WTC11 (cell line): ENCODE data around the gene USP8. TPM values are rescaled to one million over a fixed set of nuclear protein-coding genes. Genes with fewer than 3 reads are reported as not detected.
"Not testable (repeated sequence)": the region's sequence is repeated elsewhere in the genome, so short reads cannot be mapped to it uniquely, and the experiment has no call there.

Experiments used
- ATAC-seq: fragments of 200-7000 bp; cut with Tn5 transposase; 2 replicates; pipeline ENCODE4 v1.10.0; 2021; ENCODE audit warnings: mild to moderate bottlenecking, moderate library complexity
- CTCF ChIA-PET: fragments of 300-600 bp; sonication (Branson Sonifier 250); formaldehyde crosslinking; loops from one replicate; lab custom pipeline; 2021; ENCODE audit warnings: antibody characterized with exemption; lab: Charles Lee
- POLR2A ChIA-PET: fragments of 350-600 bp; sonication (Branson Sonifier 250); formaldehyde crosslinking; loops from one replicate; lab custom pipeline; 2021; ENCODE audit warnings: antibody characterized with exemption; lab: Charles Lee
- DNase-seq: peaks from one replicate; pipeline ENCODE4 v3.0.0; 2021; ENCODE audit warnings: low spot score
- H3K27ac Mint-ChIP-seq: 2 replicates; pipeline ENCODE4 v1.8.0; 2021; ENCODE audit warnings: mixed read lengths
- H3K27me3 Mint-ChIP-seq: 2 replicates; pipeline ENCODE4 v1.8.0; 2021; ENCODE audit warnings: low read depth, mild to moderate bottlenecking, moderate library complexity, mixed read lengths
- H3K36me3 Mint-ChIP-seq: 2 replicates; pipeline ENCODE4 v1.8.0; 2021; ENCODE audit warnings: mixed read lengths
- H3K4me1 Mint-ChIP-seq: 2 replicates; pipeline ENCODE4 v1.8.0; 2022; ENCODE audit warnings: mixed read lengths
- H3K4me3 Mint-ChIP-seq: 2 replicates; pipeline ENCODE4 v1.8.0; 2021; ENCODE audit warnings: mild to moderate bottlenecking, moderate library complexity, mixed read lengths
- H3K9me3 Mint-ChIP-seq: 2 replicates; pipeline ENCODE4 v1.8.0; 2021; ENCODE audit warnings: mixed read lengths
- ARID4B ChIP-seq: sonication (generic); formaldehyde crosslinking; IDR thresholded peaks from 2 replicates; pipeline ENCODE4 v1.8.0; 2023; ENCODE audit warnings: missing genetic modification reagents, mild to moderate bottlenecking, borderline replicate concordance
- ATF2 ChIP-seq: sonication (generic); formaldehyde crosslinking; IDR thresholded peaks from 2 replicates; pipeline ENCODE4 v1.8.1; 2022; ENCODE audit warnings: low read depth, missing genetic modification reagents, borderline replicate concordance
- E2F5 ChIP-seq: sonication (generic); formaldehyde crosslinking; IDR thresholded peaks from 2 replicates; pipeline ENCODE4 v1.8.1; 2022; ENCODE audit warnings: mild to moderate bottlenecking, moderate library complexity, missing genetic modification reagents
- FOXK1 ChIP-seq: sonication (generic); formaldehyde crosslinking; IDR thresholded peaks from 2 replicates; pipeline ENCODE4 v1.8.0; 2022; ENCODE audit warnings: mild to moderate bottlenecking, moderate library complexity, missing genetic modification reagents
- MLX ChIP-seq: sonication (generic); formaldehyde crosslinking; IDR thresholded peaks from 2 replicates; pipeline ENCODE4 v1.8.1; 2023; ENCODE audit warnings: mild to moderate bottlenecking, missing genetic modification reagents, moderate library complexity
- OVOL2 ChIP-seq: fragments of 250-450 bp; sonication (Bioruptor Pico); IDR thresholded peaks from 2 replicates; pipeline ENCODE4 v1.9.0; 2021; ENCODE audit warnings: mild to moderate bottlenecking, borderline replicate concordance
- PREB ChIP-seq: sonication (generic); formaldehyde crosslinking; IDR thresholded peaks from 2 replicates; pipeline ENCODE4 v1.8.1; 2022; ENCODE audit warnings: mild to moderate bottlenecking, missing genetic modification reagents, moderate library complexity, borderline replicate concordance
- STAT6 ChIP-seq: sonication (generic); formaldehyde crosslinking; conservative IDR thresholded peaks from 2 replicates; pipeline ENCODE4 v1.8.1; 2023; ENCODE audit warnings: mild to moderate bottlenecking, low read depth, missing genetic modification reagents, moderate library complexity
- ZMAT4 ChIP-seq: fragments of 250-450 bp; sonication (Bioruptor Pico); IDR thresholded peaks from 2 replicates; pipeline ENCODE4 v1.9.0; 2021; ENCODE audit warnings: mild to moderate bottlenecking
- ZNF121 ChIP-seq: sonication (generic); formaldehyde crosslinking; IDR thresholded peaks from 2 replicates; pipeline ENCODE4 v1.8.0; 2023; ENCODE audit warnings: missing genetic modification reagents
- ZNF281 ChIP-seq: sonication (generic); formaldehyde crosslinking; IDR thresholded peaks from 2 replicates; pipeline ENCODE4 v1.8.0; 2023; ENCODE audit warnings: mild to moderate bottlenecking, missing genetic modification reagents
- total RNA-seq: library from RNA; stranded (reverse); gene quantifications from 3 replicates; pipeline ENCODE4 v1.2.3, GENCODE V29; 2021

The USP8 gene
- total RNA-seq, 1 experiment from 2014 or later: 63.7 TPM

GRCh38 chr15:50503144-50503543 lies 78.9 kb downstream of the USP8 start (continued):
- TF ChIP-seq ARID4B (CRISPR knock-in tag): no peak

GRCh38 chr15:50505656-50506055 lies 81.5 kb downstream of the USP8 start:
- not testable (repeated sequence) for H3K4me3 Mint-ChIP-seq, H3K9me3 Mint-ChIP-seq, H3K36me3 Mint-ChIP-seq, H3K27ac Mint-ChIP-seq
- peaks cover 16% of the 10 kb centered on the region for H3K4me1 Mint-ChIP-seq
- ChIA-PET CTCF (interaction anchor here (0.6 kb wide), 2 partner anchors 37 to 84 kb away, joined by 3 read pairs; no protein-coding TSS in a partner anchor), POLR2A (interaction anchor here (0.6 kb wide), 1 partner anchor 49 kb away, joined by 3 read pairs; no protein-coding TSS in a partner anchor)
- TF ChIP-seq ZNF121 (CRISPR knock-in tag): peak; percentile 29; the same call in 1 of the 2 replicates
- TF ChIP-seq, all 79 proteins: peak for 1; not testable (repeated sequence) for 78
- not testable (repeated sequence) for DNase-seq, H3K27me3 Mint-ChIP-seq
- peak; percentile 31; the same call in 1 of the 2 replicates for ATAC-seq

GRCh38 chr15:50506121-50506520 lies 81.9 kb downstream of the USP8 start:
- ATAC-seq (peak; percentile 90), DNase-seq (peak; percentile 60)
- Mint-ChIP-seq H3K4me3 (no peak overlapping the region), H3K27me3 (no peaks in the 10 kb centered on the region), H3K4me1 (peaks cover 16% of the 10 kb centered on the region), H3K27ac (no peak overlapping the region), H3K9me3 (peaks cover 3% of the 10 kb centered on the region; the same call in 1 of the 2 replicates), H3K36me3 (peaks cover 3% of the 10 kb centered on the region)
- ChIA-PET POLR2A (interaction anchor here (0.6 kb wide), 1 partner anchor 49 kb away, joined by 3 read pairs; no protein-coding TSS in a partner anchor), CTCF (interaction anchor here (0.6 kb wide), 1 partner anchor 83 kb away, joined by 3 read pairs; no protein-coding TSS in a partner anchor)
- TF ChIP-seq ZMAT4 (no peak), OVOL2 (CRISPR knock-in tag) (no peak), ATF2 (no peak), PREB (CRISPR knock-in tag) (no peak)

GRCh38 chr15:50513001-50513400 lies 88.8 kb downstream of the USP8 start:
- POLR2A ChIA-PET: no interaction called here
- Mint-ChIP-seq H3K27me3 (no peaks in the 10 kb centered on the region), H3K4me3 (no peak overlapping the region), H3K27ac (no peak overlapping the region), H3K4me1 (no peaks in the 10 kb centered on the region), H3K9me3 (peaks cover 8% of the 10 kb centered on the region), H3K36me3 (no peaks in the 10 kb centered on the region)
- CTCF ChIA-PET: no interaction called here
- DNase-seq (no peak), ATAC-seq (no peak)
- TF ChIP-seq E2F5 (no peak), STAT6 (CRISPR knock-in tag) (no peak), FOXK1 (no peak), ZNF281 (no peak), MLX (CRISPR knock-in tag) (no peak)
